Lung (tissue), 12 donors: ENCODE results near the gene CACNA1H. TPM values are rescaled to one million over a fixed set of nuclear protein-coding genes. Genes with fewer than 3 reads are reported as not detected.
A peak's percentile ranks its signal among the peaks of the same experiment; 100 is the strongest.

Experiments used
- ATAC-seq: fragments of 200-7000 bp; cut with Tn5 transposase; one replicate; pipeline ENCODE4 v1.9.1; 2020; ENCODE audit warnings: moderate number of reproducible peaks; ENCODE audit not compliant: insufficient read depth, low FRiP score
- DNase-seq, 3 donors: peaks; one replicate each; pipeline ENCODE4 v3.0.0-alpha.2; 2013 to 2017
- H3K27ac ChIP-seq, 2 donors: one replicate each; pipeline ENCODE4 v1.5.1; 2013; ENCODE audit warnings: mild to moderate bottlenecking in 2 of 2, moderate library complexity in 2 of 2, control low read depth in 1 of 2, inconsistent platforms in 1 of 2, low read depth in 1 of 2, low read length in 1 of 2
- H3K27me3 ChIP-seq, 3 donors: one replicate each; pipeline ENCODE4 v1.5.1; 2013; ENCODE audit warnings: low read length in 2 of 3; ENCODE audit not compliant: control insufficient read depth in 3 of 3, insufficient read depth in 3 of 3
- H3K36me3 ChIP-seq, 4 donors: one replicate each; pipeline ENCODE4 v1.5.1; 2013; ENCODE audit warnings: low read length in 4 of 4, mild to moderate bottlenecking in 1 of 4, moderate library complexity in 1 of 4; ENCODE audit not compliant: control insufficient read depth in 4 of 4, insufficient read depth in 4 of 4
- H3K4me1 ChIP-seq, 5 donors: one replicate each; pipeline ENCODE4 v1.5.1; 2013; ENCODE audit warnings: low read length in 5 of 5, mild to moderate bottlenecking in 2 of 5, moderate library complexity in 1 of 5; ENCODE audit not compliant: control insufficient read depth in 5 of 5, insufficient read depth in 5 of 5
- H3K4me3 ChIP-seq: one replicate; pipeline ENCODE4 v1.5.1; 2013; ENCODE audit warnings: mild to moderate bottlenecking, control low read depth, moderate library complexity
- H3K9ac ChIP-seq, 2 donors: one replicate each; pipeline ENCODE4 v1.5.1; 2013; ENCODE audit warnings: low read length in 2 of 2, control low read depth in 1 of 2; ENCODE audit not compliant: insufficient read depth in 1 of 2
- H3K9me3 ChIP-seq, 4 donors: one replicate each; pipeline ENCODE4 v1.5.1; 2013; ENCODE audit warnings: low read length in 3 of 4, mild to moderate bottlenecking in 1 of 4, moderate library complexity in 1 of 4; ENCODE audit not compliant: control insufficient read depth in 4 of 4, insufficient read depth in 3 of 4
- WGBS, 2 donors: extraction: QIAGEN DNeasy Blood & Tissue Kit; methylation state at CpG; one replicate each; pipeline ENCODE4 v1.1.7; 2013; 5-methylcytosine and 5-hydroxymethylcytosine counted together
- polyA plus RNA-seq, 2 donors: library from polyadenylated mRNA; stranded (reverse); fragments of 200-250 nt; gene quantifications; one replicate each; pipeline ENCODE4 v1.2.1, GENCODE V29; 2013
- total RNA-seq, 2 donors: library from RNA; depleted of rRNA in 1 of 2; stranded (reverse); fragments of >200 nt in 1 of 2; gene quantifications; one replicate each; pipeline ENCODE4 v1.2.1, GENCODE V29; 2014 to 2021
- TF ChIP-seq, protein P1 (sequence below): IDR thresholded peaks from 2 replicates; pipeline ENCODE4 v1.5.1; 2012; ENCODE audit warnings: mild to moderate bottlenecking; ENCODE audit errors: control extremely low read depth, extremely low read depth
- donor health status: control.
- donor health status: control.
- donor health status: Bipolar disorder and iron deficiency.
- donor health status: healthy.
- donor health status: DM: yes; HTN: yes; CAD: no.

CACNA1H gene
- total and polyA plus RNA-seq, 4 donors = 5.0 to 10.3 (median 6.7) TPM

DNA sequence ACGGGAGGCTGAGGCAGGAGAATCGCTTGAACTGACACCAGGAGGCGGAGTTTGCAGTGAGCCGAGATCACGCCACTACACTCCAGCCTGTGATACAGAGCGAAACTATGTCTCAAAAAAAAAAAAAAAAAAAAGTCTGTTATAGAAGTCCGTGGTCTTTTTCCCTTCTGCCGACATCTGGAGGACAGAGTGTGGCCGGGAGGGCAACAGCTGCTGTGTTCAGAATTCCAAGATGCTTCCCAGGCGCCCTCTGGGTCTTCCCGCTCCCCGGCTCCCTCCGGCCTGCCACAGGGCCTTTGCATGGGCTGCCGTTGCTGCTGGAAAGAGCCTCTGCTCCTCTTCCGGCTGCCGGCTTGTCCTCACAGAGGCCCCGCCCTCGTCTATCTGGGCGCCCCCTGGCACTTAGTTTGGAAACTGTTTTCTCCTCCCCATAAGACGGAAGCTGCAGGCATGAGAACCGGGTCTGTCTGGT lies 2.4 kb upstream of the CACNA1H start:
- Histone ChIP-seq H3K27ac (no peak overlapping the region), H3K9me3 (peaks cover 0 to 11% (median 0%) of the 10 kb centered on the region in 4 donors), H3K9ac (no peak overlapping the region), H3K4me3 (no peak overlapping the region), H3K27me3 (peaks cover 0 to 10% (median 9%) of the 10 kb centered on the region in 3 donors), H3K4me1 (peaks cover 0 to 11% (median under 1%) of the 10 kb centered on the region in 5 donors), H3K36me3 (no peaks in the 10 kb centered on the region)
- DNase-seq (peak in 1 of 3 donors; percentile 19), ATAC-seq (no peak)
- TF ChIP-seq, protein P1, sequence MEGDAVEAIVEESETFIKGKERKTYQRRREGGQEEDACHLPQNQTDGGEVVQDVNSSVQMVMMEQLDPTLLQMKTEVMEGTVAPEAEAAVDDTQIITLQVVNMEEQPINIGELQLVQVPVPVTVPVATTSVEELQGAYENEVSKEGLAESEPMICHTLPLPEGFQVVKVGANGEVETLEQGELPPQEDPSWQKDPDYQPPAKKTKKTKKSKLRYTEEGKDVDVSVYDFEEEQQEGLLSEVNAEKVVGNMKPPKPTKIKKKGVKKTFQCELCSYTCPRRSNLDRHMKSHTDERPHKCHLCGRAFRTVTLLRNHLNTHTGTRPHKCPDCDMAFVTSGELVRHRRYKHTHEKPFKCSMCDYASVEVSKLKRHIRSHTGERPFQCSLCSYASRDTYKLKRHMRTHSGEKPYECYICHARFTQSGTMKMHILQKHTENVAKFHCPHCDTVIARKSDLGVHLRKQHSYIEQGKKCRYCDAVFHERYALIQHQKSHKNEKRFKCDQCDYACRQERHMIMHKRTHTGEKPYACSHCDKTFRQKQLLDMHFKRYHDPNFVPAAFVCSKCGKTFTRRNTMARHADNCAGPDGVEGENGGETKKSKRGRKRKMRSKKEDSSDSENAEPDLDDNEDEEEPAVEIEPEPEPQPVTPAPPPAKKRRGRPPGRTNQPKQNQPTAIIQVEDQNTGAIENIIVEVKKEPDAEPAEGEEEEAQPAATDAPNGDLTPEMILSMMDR = no peak
- WGBS, 2 donors = 62 to 78% methylated on average over 21 of the region's 21 CpGs

- ATAC-seq = no peak
- Histone ChIP-seq H3K36me3 (no peaks in the 10 kb centered on the region), H3K4me1 (peaks cover 0 to 14% (median 2%) of the 10 kb centered on the region in 5 donors), H3K9ac (no peak overlapping the region), H3K27me3 (peaks cover 0 to 12% (median 10%) of the 10 kb centered on the region in 3 donors), H3K9me3 (peaks cover 0 to 9% (median 0%) of the 10 kb centered on the region in 4 donors), H3K4me3 (no peak overlapping the region), H3K27ac (no peak overlapping the region)
- TF ChIP-seq, protein P1 = no peak
- WGBS, 2 donors = 54 to 55% methylated on average over 17 to 18 of the region's 18 CpGs
- DNase-seq = no peak
These were observed 1.3 kb upstream of the CACNA1H start for GRCh38 chr16:1151424-1152122.

- Histone ChIP-seq H3K4me3 (no peak overlapping the region), H3K9me3 (peaks cover 0 to 6% (median 0%) of the 10 kb centered on the region in 4 donors), H3K27me3 (peaks cover 0 to 12% (median 10%) of the 10 kb centered on the region in 3 donors), H3K27ac (no peak overlapping the region), H3K4me1 (peaks cover 0 to 14% (median 2%) of the 10 kb centered on the region in 5 donors), H3K9ac (no peak overlapping the region), H3K36me3 (no peaks in the 10 kb centered on the region)
- ATAC-seq (no peak), DNase-seq (peak in 2 of 3 donors; percentile 20 to 25)
- 2 to 3% methylated on average over 30 to 40 of the region's 40 CpGs for WGBS, 2 donors
- TF ChIP-seq, protein P1 = no peak
These were observed 725 bp upstream of the CACNA1H start for GRCh38 chr16:1152123-1152638.
